Caki2 (cell line): ENCODE results near the gene CYP26B1. TPM values are rescaled to one million over a fixed set of nuclear protein-coding genes. Genes with fewer than 3 reads are reported as not detected.

Source experiments
- DNase-seq: peaks from one replicate; pipeline ENCODE4 v3.0.0-alpha.2; 2015; ENCODE audit warnings: low read depth
- in situ Hi-C: cut with HindIII; loops from 2 replicates; pipeline ENCODE4 v1.10.0; 2016; ENCODE audit warnings: low sequenced_read_pairs, low pct_unique_long_range_greater_than_20kb, mixed read lengths
- total RNA-seq: library from RNA; depleted of rRNA; stranded (reverse); fragments of >200 nt; shearing (Covaris generic); gene quantifications from 2 replicates; pipeline ENCODE4 v1.2.3, GENCODE V29; 2014; ENCODE audit warnings: low replicate concordance

Gene CYP26B1
- total RNA-seq, 1 experiment from 2014 or later: 5.4 TPM

GRCh38 chr2:72144632-72145288 is 2.9 kb downstream of the CYP26B1 start:
- DNase-seq: peak; percentile 84
- in situ Hi-C loops: no loop called here

- no peak for DNase-seq
- in situ Hi-C loops: no loop called here
These were observed 3.4 kb downstream of the CYP26B1 start for GRCh38 chr2:72144274-72144631.

GRCh38 chr2:72143441-72144273 is 4.0 kb downstream of the CYP26B1 start:
- DNase-seq: no peak
- in situ Hi-C loops: no loop called here

GRCh38 chr2:72142570-72143440 is 4.9 kb downstream of the CYP26B1 start:
- no peak for DNase-seq
- in situ Hi-C loops: no loop called here

- no peak for DNase-seq
- in situ Hi-C loops: no loop called here
These were observed 5.7 kb downstream of the CYP26B1 start for GRCh38 chr2:72141881-72142451.

GRCh38 chr2:72141032-72141645 is 6.5 kb downstream of the CYP26B1 start:
- no peak for DNase-seq
- in situ Hi-C loops: no loop called here

- in situ Hi-C loops: no loop called here
- no peak for DNase-seq
These were observed 7.1 kb downstream of the CYP26B1 start for GRCh38 chr2:72140621-72140960.

- DNase-seq: no peak
- in situ Hi-C loops: no loop called here
These were observed 7.6 kb downstream of the CYP26B1 start for GRCh38 chr2:72139874-72140620.

- no peak for DNase-seq
- in situ Hi-C loops: no loop called here
These were observed 8.2 kb downstream of the CYP26B1 start for GRCh38 chr2:72139471-72139873.

- in situ Hi-C loops: no loop called here
- DNase-seq: peak; percentile 94
These were observed 8.7 kb downstream of the CYP26B1 start for GRCh38 chr2:72138921-72139381.

GRCh38 chr2:72138011-72138881 is 9.4 kb downstream of the CYP26B1 start:
- in situ Hi-C loops: no loop called here
- peak; percentile 81 for DNase-seq

- in situ Hi-C loops: no loop called here
- DNase-seq: peak; percentile 68
These were observed 10.1 kb downstream of the CYP26B1 start for GRCh38 chr2:72137498-72138010.

GRCh38 chr2:72136933-72137497 is 10.6 kb downstream of the CYP26B1 start:
- in situ Hi-C loops: no loop called here
- no peak for DNase-seq

- in situ Hi-C loops: no loop called here
- DNase-seq: no peak
These were observed 11.3 kb downstream of the CYP26B1 start for GRCh38 chr2:72136331-72136730.

- no peak for DNase-seq
- in situ Hi-C loops: no loop called here
These were observed 11.7 kb downstream of the CYP26B1 start for GRCh38 chr2:72135921-72136320.
